Subcutaneous adipose tissue (tissue), 4 donors: ENCODE measurements around the gene DMD. TPM values are rescaled to one million over a fixed set of nuclear protein-coding genes. Genes with fewer than 3 reads are reported as not detected.

ENCODE experiments used
- CTCF ChIP-seq: fragments of 450-650 bp; IDR thresholded peaks from one replicate; pipeline ENCODE4 v1.5.1; 2016; ENCODE audit warnings: low read depth, mild to moderate bottlenecking, control low read depth, antibody characterized with exemption, moderate library complexity
- total RNA-seq, 4 donors: library from RNA; depleted of rRNA; stranded (reverse); fragments of >200 nt; gene quantifications; one replicate each; pipeline ENCODE4 v1.1.0, GENCODE V29; 2016

The DMD gene
- total RNA-seq, 4 donors from 2014 or later: 35.7 to 87.2 (median 72.1) TPM

DNA sequence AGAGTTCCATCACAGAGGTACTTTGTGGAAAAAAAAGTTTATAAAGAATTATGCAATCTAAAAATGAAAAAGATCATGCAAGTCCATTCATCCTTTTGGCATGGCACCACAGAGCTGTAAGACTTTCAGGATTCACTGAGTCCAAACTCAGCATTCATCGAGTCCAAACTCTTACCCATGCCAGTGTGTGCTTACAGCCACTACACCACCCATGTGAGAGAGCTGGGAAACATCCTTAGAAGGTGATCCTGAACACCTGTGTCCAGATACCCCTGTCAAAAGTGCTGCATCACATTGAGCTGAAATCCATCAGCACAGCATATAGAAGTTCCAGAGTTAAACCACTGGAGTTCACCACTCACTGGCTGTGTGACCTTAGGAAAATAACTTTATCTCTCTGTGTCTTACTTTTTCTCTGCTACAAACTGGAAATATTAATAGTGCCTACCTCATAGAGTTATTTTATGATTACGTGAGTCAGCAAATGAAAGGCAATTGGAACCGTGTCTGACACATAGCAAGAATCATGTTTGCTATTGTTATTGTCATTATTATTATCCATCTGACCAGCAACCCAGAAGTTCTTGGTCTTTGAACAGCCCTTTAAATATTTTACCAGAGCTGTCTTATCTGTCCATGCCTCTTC, 2024.5 kb downstream of the DMD start:
- TF ChIP-seq CTCF: no peak

GRCh38 chrX:31185884-31186283, 2025.5 kb downstream of the DMD start:
- no peak for TF ChIP-seq CTCF

DNA sequence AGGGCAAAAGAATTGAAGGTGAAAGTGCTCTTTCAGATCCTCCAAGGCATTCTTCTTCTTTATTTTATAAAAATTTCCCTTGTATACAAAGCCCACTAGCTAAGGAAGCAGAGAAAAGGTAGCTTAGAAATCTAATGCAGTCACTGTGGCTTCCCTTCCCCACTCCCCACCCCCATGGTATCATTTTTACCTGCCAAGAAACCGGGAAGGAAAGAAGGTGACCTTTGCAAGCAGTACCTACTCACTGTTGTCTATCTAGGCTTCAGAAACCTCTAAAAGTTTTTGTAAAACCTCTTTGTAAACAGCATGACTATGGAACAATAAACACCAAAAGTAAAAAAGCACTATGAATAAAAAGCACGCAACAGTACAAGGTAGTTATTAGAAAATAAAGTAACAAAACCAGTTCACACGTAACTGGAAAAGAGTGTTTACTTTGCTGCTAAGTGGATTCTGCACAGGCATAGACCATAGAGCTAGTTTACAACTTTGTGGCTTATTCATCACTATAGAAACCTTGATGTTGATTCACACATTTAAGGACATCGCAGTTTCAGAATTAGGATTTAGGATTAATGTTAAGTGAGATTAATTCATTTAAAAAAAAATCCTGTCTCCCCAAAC, 2029.9 kb downstream of the DMD start:
- TF ChIP-seq CTCF: no peak

- no peak for TF ChIP-seq CTCF
These were observed 2032.1 kb downstream of the DMD start for GRCh38 chrX:31179203-31179602.

DNA sequence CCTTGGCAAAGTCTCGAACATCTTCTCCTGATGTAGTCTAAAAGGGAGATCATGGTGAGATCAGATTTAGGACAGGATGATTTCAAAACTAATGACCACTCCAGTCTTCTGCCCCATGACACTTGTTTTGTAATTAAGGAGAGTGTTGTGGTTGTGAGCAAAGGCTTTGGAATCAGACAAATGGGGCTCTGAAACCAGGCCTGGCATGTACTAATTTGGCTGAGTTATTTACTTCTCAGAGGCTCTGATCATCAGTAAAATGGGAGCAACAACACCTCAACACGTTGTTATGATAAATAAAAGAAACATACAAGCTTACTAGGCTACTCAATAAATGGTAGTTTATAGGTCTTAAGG, 2032.6 kb downstream of the DMD start:
- TF ChIP-seq CTCF: no peak

DNA sequence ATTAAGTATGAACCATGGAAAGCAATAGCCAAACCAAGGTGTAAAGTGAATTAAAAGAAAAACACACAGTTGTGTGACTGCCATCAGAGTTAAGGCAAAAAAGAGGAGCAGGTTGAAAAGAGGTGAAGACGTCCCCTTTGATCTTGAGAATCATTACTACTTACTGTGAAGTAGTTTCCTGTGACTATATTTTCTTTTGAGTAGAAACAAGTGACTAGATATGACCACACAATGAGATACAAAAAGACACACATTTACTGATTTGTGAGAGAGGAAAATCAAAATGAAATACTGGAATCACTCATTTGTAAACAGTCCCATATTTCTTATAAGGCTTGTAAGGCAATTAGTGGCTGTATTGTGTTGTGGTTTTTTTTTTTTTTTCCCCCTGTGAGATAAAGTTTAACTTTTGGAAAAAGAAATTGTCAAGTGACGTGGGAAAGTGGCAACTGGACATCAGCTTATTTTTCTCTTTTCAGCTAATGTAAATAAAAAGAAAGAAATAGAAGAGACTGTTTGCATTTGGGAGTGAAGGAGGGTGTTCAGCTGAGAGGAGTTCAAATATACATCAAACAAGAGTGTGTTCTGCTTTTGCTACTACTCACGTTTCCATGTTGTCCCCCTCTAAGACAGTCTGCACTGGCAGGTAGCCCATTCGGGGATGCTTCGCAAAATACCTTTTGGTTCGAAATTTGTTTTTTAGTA, 2033.1 kb downstream of the DMD start:
- TF ChIP-seq CTCF: no peak

GRCh38 chrX:31170792-31171191, 2040.6 kb downstream of the DMD start:
- no peak for TF ChIP-seq CTCF
